Endometrial microvascular endothelial cells (primary cell): Measurements from ENCODE around the gene STARD6. TPM values are rescaled to one million over a fixed set of nuclear protein-coding genes. Genes with fewer than 3 reads are reported as not detected.
"Not testable (repeated sequence)": the region's sequence is repeated elsewhere in the genome, so short reads cannot be mapped to it uniquely, and the experiment has no call there.

ENCODE experiments used
- in situ Hi-C: cut with HindIII; loops from 2 replicates; pipeline ENCODE4 v1.10.0; 2017; ENCODE audit warnings: low sequenced_read_pairs, low pct_unique_long_range_greater_than_20kb; ENCODE audit errors: inconsistent ontology term
- total RNA-seq: library from RNA; depleted of rRNA; stranded (reverse); fragments of >200 nt; gene quantifications from one replicate; pipeline ENCODE4 v1.2.3, GENCODE V29; 2015; ENCODE audit errors: inconsistent ontology term

STARD6 gene
- total RNA-seq, result not detected

- in situ Hi-C loops, result no loop called here
These were observed at the start of gene STARD6, which contains the start of gene C18orf54 for GRCh38 chr18:54357660-54358494. STARD6 (minus strand) TSS chr18:54357858; CDS start chr18:54354573, 3,285 bp downstream. C18orf54 (plus strand) TSS chr18:54357906; CDS start chr18:54360573, 2,667 bp downstream.

GRCh38 chr18:54405290-54405689 is 47.6 kb upstream of the STARD6 start:
- in situ Hi-C loops, result no loop called here

- in situ Hi-C loops, result no loop called here
These were observed 39.1 kb upstream of the STARD6 start for GRCh38 chr18:54396760-54397159.

- in situ Hi-C loops, result no loop called here
These were observed 36.1 kb upstream of the STARD6 start for GRCh38 chr18:54393648-54394294.

- in situ Hi-C loops, result no loop called here
These were observed 34.9 kb upstream of the STARD6 start for GRCh38 chr18:54392543-54393023.

- in situ Hi-C loops, result no loop called here
These were observed 33.2 kb upstream of the STARD6 start for GRCh38 chr18:54390838-54391237.

GRCh38 chr18:54389143-54389505 is 31.5 kb upstream of the STARD6 start:
- in situ Hi-C loops, result no loop called here

- in situ Hi-C loops, result no loop called here
These were observed 30.8 kb upstream of the STARD6 start for GRCh38 chr18:54388203-54389142.

GRCh38 chr18:54387631-54388030 is 30.0 kb upstream of the STARD6 start:
- in situ Hi-C loops, result no loop called here

GRCh38 chr18:54386800-54387495 is 29.3 kb upstream of the STARD6 start:
- in situ Hi-C loops, result not testable (repeated sequence)

GRCh38 chr18:54386043-54386442 is 28.4 kb upstream of the STARD6 start:
- in situ Hi-C loops, result no loop called here

GRCh38 chr18:54382733-54383252 is 25.1 kb upstream of the STARD6 start:
- in situ Hi-C loops, result no loop called here

- in situ Hi-C loops, result no loop called here
These were observed 24.4 kb upstream of the STARD6 start for GRCh38 chr18:54382076-54382475.

GRCh38 chr18:54381640-54382039 is 24.0 kb upstream of the STARD6 start:
- in situ Hi-C loops, result no loop called here

GRCh38 chr18:54378057-54378456 is 20.4 kb upstream of the STARD6 start:
- in situ Hi-C loops, result no loop called here

- in situ Hi-C loops, result no loop called here
These were observed 2.7 kb upstream of the STARD6 start for GRCh38 chr18:54360406-54360805.

- in situ Hi-C loops, result no loop called here
These were observed 1.6 kb upstream of the STARD6 start for GRCh38 chr18:54359233-54359632.

GRCh38 chr18:54358495-54359040 is 910 bp upstream of the STARD6 start:
- in situ Hi-C loops, result no loop called here
